ENCODE measurements around the gene SULT2B1.

DNA sequence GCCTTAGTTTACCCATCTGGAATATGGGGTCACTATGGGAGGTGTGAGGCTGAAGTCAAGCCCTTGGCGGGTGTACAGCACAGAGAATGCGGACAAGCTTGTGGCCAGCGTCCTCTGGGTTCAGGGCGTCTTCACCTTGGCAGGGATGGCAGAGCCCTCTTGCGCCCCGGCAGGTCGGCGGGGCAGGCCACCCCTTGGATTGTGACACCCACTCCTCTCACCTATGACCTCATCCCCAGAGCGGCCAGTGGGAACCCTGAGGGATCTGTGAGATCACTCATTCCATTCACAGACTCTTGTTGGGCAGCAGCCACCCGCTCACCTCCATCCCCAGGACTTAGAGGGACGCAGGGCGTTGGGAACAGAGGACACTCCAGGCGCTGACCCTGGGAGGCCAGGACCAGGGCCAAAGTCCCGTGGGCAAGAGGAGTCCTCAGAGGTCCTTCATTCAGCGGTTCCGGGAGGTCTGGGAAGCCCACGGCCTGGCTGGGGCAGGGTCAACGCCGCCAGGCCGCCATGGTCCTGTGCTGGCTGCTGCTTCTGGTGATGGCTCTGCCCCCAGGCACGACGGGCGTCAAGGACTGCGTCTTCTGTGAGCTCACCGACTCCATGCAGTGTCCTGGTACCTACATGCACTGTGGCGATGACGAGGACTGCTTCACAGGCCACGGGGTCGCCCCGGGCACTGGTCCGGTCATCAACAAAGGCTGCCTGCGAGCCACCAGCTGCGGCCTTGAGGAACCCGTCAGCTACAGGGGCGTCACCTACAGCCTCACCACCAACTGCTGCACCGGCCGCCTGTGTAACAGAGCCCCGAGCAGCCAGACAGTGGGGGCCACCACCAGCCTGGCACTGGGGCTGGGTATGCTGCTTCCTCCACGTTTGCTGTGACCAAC lies 54.7 kb downstream of the SULT2B1 start, which contains the start of gene SPACA4:
- no peak for TF ChIP-seq EZH2 (IDR thresholded peaks at IDR 0.05; ENCODE audit: borderline replicate concordance, insufficient read depth, low read length, poor library complexity, severe bottlenecking)
- TF ChIP-seq RAD21 (conservative IDR thresholded peaks at IDR 0.05) = no peak
- TF ChIP-seq, protein P1, sequence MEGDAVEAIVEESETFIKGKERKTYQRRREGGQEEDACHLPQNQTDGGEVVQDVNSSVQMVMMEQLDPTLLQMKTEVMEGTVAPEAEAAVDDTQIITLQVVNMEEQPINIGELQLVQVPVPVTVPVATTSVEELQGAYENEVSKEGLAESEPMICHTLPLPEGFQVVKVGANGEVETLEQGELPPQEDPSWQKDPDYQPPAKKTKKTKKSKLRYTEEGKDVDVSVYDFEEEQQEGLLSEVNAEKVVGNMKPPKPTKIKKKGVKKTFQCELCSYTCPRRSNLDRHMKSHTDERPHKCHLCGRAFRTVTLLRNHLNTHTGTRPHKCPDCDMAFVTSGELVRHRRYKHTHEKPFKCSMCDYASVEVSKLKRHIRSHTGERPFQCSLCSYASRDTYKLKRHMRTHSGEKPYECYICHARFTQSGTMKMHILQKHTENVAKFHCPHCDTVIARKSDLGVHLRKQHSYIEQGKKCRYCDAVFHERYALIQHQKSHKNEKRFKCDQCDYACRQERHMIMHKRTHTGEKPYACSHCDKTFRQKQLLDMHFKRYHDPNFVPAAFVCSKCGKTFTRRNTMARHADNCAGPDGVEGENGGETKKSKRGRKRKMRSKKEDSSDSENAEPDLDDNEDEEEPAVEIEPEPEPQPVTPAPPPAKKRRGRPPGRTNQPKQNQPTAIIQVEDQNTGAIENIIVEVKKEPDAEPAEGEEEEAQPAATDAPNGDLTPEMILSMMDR (IDR thresholded peaks at IDR 0.05; ENCODE audit: poor library complexity, severe bottlenecking) = no peak
- TF ChIP-seq SMC3 (conservative IDR thresholded peaks at IDR 0.05; ENCODE audit: poor library complexity) = no peak

Data from neural cell (in vitro differentiated cells).